Activated naive CD8-positive, alpha-beta T cell treated with anti-CD3 and anti-CD28 coated beads, Interleukin-2, amount 50 U/mL, for 24 hours (primary cell): ENCODE measurements around the gene TRPM3.

Experiments used
- ATAC-seq: fragments of 150-1000 bp; cut with Tn5 transposase; one replicate; pipeline ENCODE4 v1.10.0; 2021
- DNase-seq: peaks from one replicate; pipeline ENCODE4 v3.0.0; 2021
- H3K27ac Mint-ChIP-seq: one replicate; pipeline ENCODE4 v1.8.0; 2021; ENCODE audit warnings: mild to moderate bottlenecking, mixed read lengths
- H3K27me3 Mint-ChIP-seq: one replicate; pipeline ENCODE4 v1.8.0; 2021; ENCODE audit warnings: mixed read lengths
- H3K36me3 Mint-ChIP-seq: one replicate; pipeline ENCODE4 v1.8.0; 2021; ENCODE audit warnings: low read depth, mixed read lengths
- H3K4me1 Mint-ChIP-seq: one replicate; pipeline ENCODE4 v1.8.0; 2021; ENCODE audit warnings: mixed read lengths
- H3K4me3 Mint-ChIP-seq: one replicate; pipeline ENCODE4 v1.8.0; 2021; ENCODE audit warnings: mild to moderate bottlenecking, moderate library complexity, mixed read lengths
- H3K9me3 Mint-ChIP-seq: one replicate; pipeline ENCODE4 v1.8.0; 2021; ENCODE audit warnings: mixed read lengths

The TRPM3 gene

DNA sequence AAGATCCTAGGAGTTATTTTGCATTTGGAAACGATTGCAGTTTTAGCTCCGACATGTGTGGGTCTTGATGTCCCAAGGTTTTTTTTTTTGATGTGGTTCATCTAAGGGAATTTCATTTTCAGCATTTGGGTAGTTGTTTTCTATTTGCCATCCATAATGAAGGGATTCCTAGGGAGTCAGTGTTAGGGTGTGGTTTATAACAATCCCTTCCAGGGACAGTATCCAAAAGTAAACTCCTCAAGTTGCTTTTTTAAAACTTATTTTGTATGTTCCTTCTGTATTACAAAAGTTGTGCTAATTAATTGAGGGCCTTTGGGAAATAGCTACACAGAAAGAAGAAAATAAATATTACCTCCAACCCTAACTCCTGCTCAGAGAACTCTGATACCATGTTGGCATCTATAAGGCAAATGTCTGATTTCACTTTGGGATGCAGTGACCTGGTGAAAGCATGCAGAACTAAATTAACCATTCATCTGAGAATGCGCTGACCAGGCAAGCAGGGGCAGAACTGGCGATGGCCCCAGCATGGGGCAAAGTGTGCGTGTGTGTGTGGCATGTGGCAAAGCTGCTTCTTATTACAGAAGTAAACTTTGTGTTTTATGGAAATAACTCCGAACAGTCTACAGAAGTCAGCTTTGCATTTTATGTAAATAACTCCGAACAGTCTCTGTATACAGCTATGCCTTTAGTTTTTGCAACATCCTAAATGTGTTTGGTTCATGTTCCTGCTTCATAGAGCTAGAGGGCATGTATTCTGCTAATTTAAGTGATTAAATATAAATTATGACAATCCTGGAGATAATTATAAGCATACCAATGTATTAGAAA is 237.2 kb downstream of the TRPM3 start:
- no peak for DNase-seq
- no peaks in the 10 kb centered on the region for H3K27me3 Mint-ChIP-seq
- no peaks in the 10 kb centered on the region for H3K9me3 Mint-ChIP-seq
- no peak overlapping the region for H3K27ac Mint-ChIP-seq
- no peak overlapping the region for H3K4me3 Mint-ChIP-seq
- no peaks in the 10 kb centered on the region for H3K4me1 Mint-ChIP-seq
- ATAC-seq, result no peak
- no peaks in the 10 kb centered on the region for H3K36me3 Mint-ChIP-seq

GRCh38 chr9:70883056-70883455 is 238.4 kb downstream of the TRPM3 start:
- no peaks in the 10 kb centered on the region for H3K4me1 Mint-ChIP-seq
- H3K27ac Mint-ChIP-seq, result no peak overlapping the region
- no peak for DNase-seq
- H3K4me3 Mint-ChIP-seq, result no peak overlapping the region
- H3K9me3 Mint-ChIP-seq, result no peaks in the 10 kb centered on the region
- ATAC-seq, result no peak
- H3K27me3 Mint-ChIP-seq, result no peaks in the 10 kb centered on the region
- H3K36me3 Mint-ChIP-seq, result no peaks in the 10 kb centered on the region

- H3K27ac Mint-ChIP-seq, result no peak overlapping the region
- no peak for ATAC-seq
- H3K9me3 Mint-ChIP-seq, result no peaks in the 10 kb centered on the region
- no peaks in the 10 kb centered on the region for H3K4me1 Mint-ChIP-seq
- no peak for DNase-seq
- H3K27me3 Mint-ChIP-seq, result no peaks in the 10 kb centered on the region
- H3K4me3 Mint-ChIP-seq, result no peak overlapping the region
- H3K36me3 Mint-ChIP-seq, result no peaks in the 10 kb centered on the region
These were observed 240.1 kb downstream of the TRPM3 start for GRCh38 chr9:70881333-70881732.

GRCh38 chr9:70880535-70880934 is 240.9 kb downstream of the TRPM3 start:
- Mint-ChIP-seq H3K4me1 (no peaks in the 10 kb centered on the region), H3K4me3 (no peak overlapping the region), H3K9me3 (no peaks in the 10 kb centered on the region), H3K36me3 (no peaks in the 10 kb centered on the region), H3K27me3 (no peaks in the 10 kb centered on the region), H3K27ac (no peak overlapping the region)
- DNase-seq (no peak), ATAC-seq (no peak)

- H3K27me3 Mint-ChIP-seq, result no peaks in the 10 kb centered on the region
- no peaks in the 10 kb centered on the region for H3K9me3 Mint-ChIP-seq
- H3K36me3 Mint-ChIP-seq, result no peaks in the 10 kb centered on the region
- no peak overlapping the region for H3K4me3 Mint-ChIP-seq
- no peak for ATAC-seq
- DNase-seq, result no peak
- no peaks in the 10 kb centered on the region for H3K4me1 Mint-ChIP-seq
- no peak overlapping the region for H3K27ac Mint-ChIP-seq
These were observed 242.8 kb downstream of the TRPM3 start for GRCh38 chr9:70878576-70878975.

DNA sequence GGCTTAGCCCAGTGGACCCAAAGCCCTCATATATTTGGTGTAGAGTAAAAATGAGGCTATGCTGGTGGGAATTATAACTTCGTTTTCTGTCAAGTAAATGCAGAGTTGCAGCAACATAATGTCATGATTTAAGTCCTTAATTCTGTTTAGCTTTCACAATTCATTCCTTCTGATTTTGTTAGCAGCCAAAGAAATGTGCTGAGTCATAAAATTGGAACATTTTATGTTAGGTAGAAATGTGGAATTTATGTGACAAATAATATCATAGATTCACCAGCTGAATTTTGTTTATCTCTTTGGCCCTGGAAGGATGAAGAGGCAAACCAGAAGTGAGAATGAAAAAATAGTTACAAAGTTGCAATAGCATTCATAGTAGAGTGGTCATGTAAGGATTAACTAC is 247.0 kb downstream of the TRPM3 start:
- Mint-ChIP-seq H3K9me3 (no peaks in the 10 kb centered on the region), H3K36me3 (no peaks in the 10 kb centered on the region), H3K4me1 (no peaks in the 10 kb centered on the region), H3K4me3 (no peak overlapping the region), H3K27ac (no peak overlapping the region), H3K27me3 (no peaks in the 10 kb centered on the region)
- DNase-seq (no peak), ATAC-seq (no peak)

DNA sequence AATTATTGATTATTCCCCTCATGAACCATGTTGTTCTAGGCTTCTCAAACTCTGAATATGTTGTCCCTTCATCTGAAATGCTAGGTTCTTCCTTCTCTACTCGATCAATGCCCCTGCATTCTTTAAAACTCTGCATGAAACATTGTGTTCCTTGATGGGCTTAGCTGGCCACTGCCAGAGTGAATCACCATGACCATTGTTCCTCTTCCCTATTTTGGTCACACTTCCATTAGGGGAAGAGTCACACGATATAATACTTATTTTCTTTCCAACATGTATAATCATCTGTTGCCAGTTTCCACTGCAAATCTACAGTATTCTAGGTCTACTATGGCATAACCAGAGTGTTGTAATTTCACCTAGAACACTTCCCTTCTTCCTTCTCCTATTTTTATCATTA is 247.9 kb downstream of the TRPM3 start:
- H3K27ac Mint-ChIP-seq, result no peak overlapping the region
- no peak overlapping the region for H3K4me3 Mint-ChIP-seq
- ATAC-seq, result no peak
- H3K36me3 Mint-ChIP-seq, result no peaks in the 10 kb centered on the region
- H3K27me3 Mint-ChIP-seq, result no peaks in the 10 kb centered on the region
- H3K9me3 Mint-ChIP-seq, result no peaks in the 10 kb centered on the region
- no peak for DNase-seq
- H3K4me1 Mint-ChIP-seq, result no peaks in the 10 kb centered on the region

DNA sequence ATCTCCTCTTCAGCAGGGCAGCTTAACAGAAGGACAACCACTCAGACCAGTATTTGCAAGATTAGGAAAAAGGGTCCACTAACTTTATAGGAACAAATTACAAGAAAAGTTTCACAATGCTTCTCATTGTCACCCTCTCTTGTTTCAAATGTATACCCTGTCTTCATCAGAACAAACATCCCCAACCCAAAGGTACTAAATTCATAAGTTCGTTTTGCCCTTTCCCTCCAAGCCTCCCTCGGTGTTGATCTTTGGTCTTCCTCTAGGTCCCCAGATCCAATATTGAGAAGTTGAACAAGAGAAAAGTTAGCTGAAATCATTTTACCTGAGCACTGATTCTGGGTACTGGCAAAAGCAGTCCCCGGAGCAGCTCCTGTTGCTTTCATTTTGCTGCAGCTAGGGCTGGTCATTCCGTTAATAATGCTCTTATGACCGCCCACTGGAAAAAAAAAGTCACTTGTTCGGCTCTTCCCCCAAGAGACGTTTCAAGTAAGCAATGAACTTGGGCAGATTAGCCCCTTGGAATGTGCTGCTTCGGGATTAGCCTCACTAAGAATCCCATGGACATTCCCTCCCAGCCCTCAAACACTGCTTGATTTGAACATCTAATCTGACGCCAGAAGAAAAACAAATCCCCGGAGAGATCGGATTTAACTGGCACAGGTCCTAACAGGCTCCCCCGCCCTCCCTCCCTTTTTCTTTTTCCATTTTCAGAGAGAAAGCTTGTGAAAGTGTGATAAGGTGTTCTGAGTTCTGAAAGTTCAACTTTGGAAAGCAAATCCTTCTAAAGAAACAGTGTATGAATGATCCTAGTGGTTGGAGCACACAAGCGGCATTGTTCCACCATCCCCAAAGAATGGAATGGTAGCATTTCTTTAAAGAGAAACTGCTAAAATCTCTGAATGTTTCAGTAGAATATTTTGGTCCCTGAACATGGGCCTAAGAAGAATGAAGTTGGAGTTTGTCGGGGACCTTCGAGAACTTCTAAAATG is 252.5 kb downstream of the TRPM3 start:
- no peaks in the 10 kb centered on the region for H3K9me3 Mint-ChIP-seq
- no peak for ATAC-seq
- no peak overlapping the region for H3K27ac Mint-ChIP-seq
- no peak for DNase-seq
- no peaks in the 10 kb centered on the region for H3K36me3 Mint-ChIP-seq
- no peak overlapping the region for H3K4me3 Mint-ChIP-seq
- no peaks in the 10 kb centered on the region for H3K4me1 Mint-ChIP-seq
- peaks cover 3% of the 10 kb centered on the region for H3K27me3 Mint-ChIP-seq

DNA sequence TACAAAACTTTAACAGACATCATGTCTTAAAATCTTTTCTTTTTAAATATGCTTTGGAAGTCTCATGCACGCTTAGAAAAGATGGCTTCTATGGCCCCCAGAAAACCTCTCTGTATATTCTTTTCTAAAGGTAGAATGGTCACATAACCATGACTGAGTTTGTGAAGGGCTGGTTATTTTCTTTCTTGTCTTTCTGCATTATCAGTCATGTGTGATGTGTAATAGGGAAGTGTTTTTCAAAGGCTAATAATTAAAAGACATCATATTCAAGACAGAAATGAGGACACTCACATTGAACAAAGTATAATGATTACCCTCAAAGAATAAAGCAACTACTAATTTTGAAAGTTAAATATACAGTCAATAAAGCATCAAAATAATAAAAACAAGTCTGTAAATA is 253.4 kb downstream of the TRPM3 start:
- Mint-ChIP-seq H3K4me3 (no peak overlapping the region), H3K27me3 (peaks cover 5% of the 10 kb centered on the region), H3K4me1 (no peaks in the 10 kb centered on the region), H3K27ac (no peak overlapping the region), H3K36me3 (no peaks in the 10 kb centered on the region), H3K9me3 (no peaks in the 10 kb centered on the region)
- ATAC-seq (no peak), DNase-seq (no peak)

DNA sequence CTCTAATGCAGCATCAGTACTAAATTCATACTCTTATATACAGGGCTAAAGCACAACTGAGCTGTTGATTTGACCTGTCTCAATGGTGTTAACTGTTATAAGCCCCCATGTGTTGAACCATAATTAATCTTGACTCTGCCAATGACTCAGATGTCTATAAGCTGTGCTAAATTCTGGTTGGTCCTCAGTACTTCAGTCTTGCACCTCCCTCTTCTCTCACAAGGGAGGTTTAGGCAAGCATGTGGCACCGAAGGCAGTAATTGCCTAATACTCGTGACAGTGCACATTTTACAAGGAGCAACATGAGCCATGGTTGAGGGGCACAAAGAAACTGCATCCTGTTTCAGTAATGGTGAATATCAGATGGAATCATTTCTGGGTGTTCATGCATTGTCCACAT is 255.9 kb downstream of the TRPM3 start:
- Mint-ChIP-seq H3K9me3 (no peaks in the 10 kb centered on the region), H3K27ac (no peak overlapping the region), H3K4me1 (no peaks in the 10 kb centered on the region), H3K27me3 (peaks cover 5% of the 10 kb centered on the region), H3K36me3 (no peaks in the 10 kb centered on the region), H3K4me3 (no peak overlapping the region)
- ATAC-seq (no peak), DNase-seq (no peak)

DNA sequence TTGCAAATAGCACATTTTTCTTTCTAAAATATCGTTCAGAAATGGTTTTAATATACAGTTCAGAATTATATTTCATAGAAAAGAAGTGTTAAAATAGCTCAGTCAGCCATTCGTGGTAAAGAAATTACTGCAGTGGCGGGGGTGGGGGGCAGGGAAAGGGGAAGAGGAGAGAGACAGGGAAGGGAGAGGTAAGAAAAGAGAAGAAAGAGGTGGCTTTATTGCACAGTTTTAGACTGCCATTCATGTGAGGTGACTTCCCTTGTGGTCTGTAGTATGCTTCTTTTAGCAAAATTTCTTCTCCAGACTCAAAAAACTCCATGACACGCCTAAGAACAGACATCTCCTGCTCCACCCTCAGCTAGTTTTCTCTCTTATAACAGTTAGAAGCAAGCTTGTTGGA is 259.6 kb downstream of the TRPM3 start:
- DNase-seq (no peak), ATAC-seq (no peak)
- Mint-ChIP-seq H3K9me3 (no peaks in the 10 kb centered on the region), H3K27ac (no peak overlapping the region), H3K4me3 (no peak overlapping the region), H3K27me3 (peaks cover 5% of the 10 kb centered on the region), H3K4me1 (no peaks in the 10 kb centered on the region), H3K36me3 (no peaks in the 10 kb centered on the region)

GRCh38 chr9:70861376-70861775 is 260.0 kb downstream of the TRPM3 start:
- H3K9me3 Mint-ChIP-seq, result no peaks in the 10 kb centered on the region
- DNase-seq (no peak), ATAC-seq (no peak)
- peaks cover 5% of the 10 kb centered on the region for H3K27me3 Mint-ChIP-seq
- H3K4me3 Mint-ChIP-seq, result no peak overlapping the region
- H3K4me1 Mint-ChIP-seq, result no peaks in the 10 kb centered on the region
- no peak overlapping the region for H3K27ac Mint-ChIP-seq
- H3K36me3 Mint-ChIP-seq, result no peaks in the 10 kb centered on the region

- no peaks in the 10 kb centered on the region for H3K4me1 Mint-ChIP-seq
- H3K4me3 Mint-ChIP-seq, result no peak overlapping the region
- ATAC-seq (no peak), DNase-seq (no peak)
- H3K27me3 Mint-ChIP-seq, result peaks cover 4% of the 10 kb centered on the region
- H3K27ac Mint-ChIP-seq, result no peak overlapping the region
- H3K9me3 Mint-ChIP-seq, result no peaks in the 10 kb centered on the region
- no peaks in the 10 kb centered on the region for H3K36me3 Mint-ChIP-seq
These were observed 261.7 kb downstream of the TRPM3 start for GRCh38 chr9:70859694-70860093.

- Mint-ChIP-seq H3K36me3 (no peaks in the 10 kb centered on the region), H3K27me3 (no peaks in the 10 kb centered on the region), H3K9me3 (no peaks in the 10 kb centered on the region), H3K4me3 (no peak overlapping the region), H3K4me1 (no peaks in the 10 kb centered on the region), H3K27ac (no peak overlapping the region)
- DNase-seq (no peak), ATAC-seq (no peak)
These were observed 265.0 kb downstream of the TRPM3 start for GRCh38 chr9:70856411-70856810.

GRCh38 chr9:70852711-70853240 is 268.6 kb downstream of the TRPM3 start:
- Mint-ChIP-seq H3K4me1 (no peaks in the 10 kb centered on the region), H3K4me3 (no peak overlapping the region), H3K36me3 (no peaks in the 10 kb centered on the region), H3K9me3 (no peaks in the 10 kb centered on the region), H3K27ac (no peak overlapping the region), H3K27me3 (no peaks in the 10 kb centered on the region)
- ATAC-seq (no peak), DNase-seq (no peak)
